RPMI7951 (cell line): ENCODE data around the gene RBFOX2. TPM values are rescaled to one million over a fixed set of nuclear protein-coding genes. Genes with fewer than 3 reads are reported as not detected.

Experiments used
- DNase-seq: peaks from one replicate; pipeline ENCODE4 v3.0.0-alpha.2; 2012; ENCODE audit warnings: low read depth
- total RNA-seq: library from RNA; depleted of rRNA; stranded (reverse); fragments of >200 nt; shearing (Covaris generic); gene quantifications from 2 replicates; pipeline ENCODE4 v1.2.3, GENCODE V29; 2014

Gene RBFOX2
- total RNA-seq, 1 experiment from 2014 or later: 96.2 TPM

DNA sequence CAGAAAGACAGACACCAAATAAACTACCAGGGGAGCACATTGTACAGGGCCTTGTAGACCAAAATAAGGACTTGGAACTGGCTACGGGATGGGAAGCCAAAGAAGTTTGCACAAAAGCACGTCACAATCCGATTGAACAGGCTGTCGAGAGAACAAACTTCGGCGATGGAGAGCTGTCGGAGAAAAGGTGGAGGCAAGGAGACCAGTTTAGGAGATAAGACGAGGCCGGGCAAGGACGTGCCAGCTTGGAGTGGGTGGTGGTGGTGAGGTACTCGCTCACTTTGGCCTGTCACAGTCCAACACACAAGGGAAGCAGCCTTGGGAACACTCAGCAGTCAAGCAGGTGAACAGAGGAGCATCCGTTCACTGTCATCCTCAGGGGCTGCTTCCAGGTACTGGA is 291.9 kb downstream of the RBFOX2 start:
- no peak for DNase-seq

DNA sequence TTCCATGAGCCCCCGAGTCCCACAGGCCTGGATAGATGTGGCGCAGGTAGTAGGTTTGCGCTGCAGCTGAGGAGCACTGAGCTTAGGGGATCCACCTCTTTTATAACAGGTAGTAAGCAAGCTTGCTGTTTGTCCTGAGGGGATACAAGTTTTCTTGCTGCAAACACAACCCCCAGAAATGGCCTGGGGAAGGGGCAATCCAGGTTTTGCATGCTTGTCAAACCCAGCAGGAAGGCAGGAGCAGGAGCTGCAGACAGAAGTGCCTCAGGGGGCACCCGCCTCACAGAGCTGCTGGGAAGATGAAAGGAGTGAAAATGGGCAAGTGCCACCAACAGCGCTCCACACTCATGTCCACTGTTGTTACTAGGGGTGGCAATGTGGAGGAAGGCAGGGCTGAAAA is 292.5 kb downstream of the RBFOX2 start:
- no peak for DNase-seq

DNA sequence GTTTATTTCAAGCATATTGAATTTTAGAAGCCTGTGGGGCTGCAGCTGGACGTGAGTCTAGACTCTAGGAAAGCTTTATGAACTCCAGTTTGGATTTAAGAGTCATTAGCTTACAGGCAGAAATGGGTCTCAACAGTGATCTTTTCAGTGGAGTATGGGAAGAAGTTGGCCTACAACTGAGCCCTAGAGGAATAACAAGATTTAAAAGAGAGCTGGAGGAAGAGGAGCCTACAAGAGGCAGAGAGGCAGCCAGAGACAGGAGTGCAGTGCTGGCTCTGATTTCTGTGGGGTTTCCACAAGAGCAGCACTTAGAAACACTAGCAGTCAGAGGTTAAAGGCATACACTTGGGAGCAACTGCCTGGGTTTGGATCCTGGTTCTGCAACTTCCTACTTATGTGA is 293.1 kb downstream of the RBFOX2 start:
- DNase-seq: no peak

DNA sequence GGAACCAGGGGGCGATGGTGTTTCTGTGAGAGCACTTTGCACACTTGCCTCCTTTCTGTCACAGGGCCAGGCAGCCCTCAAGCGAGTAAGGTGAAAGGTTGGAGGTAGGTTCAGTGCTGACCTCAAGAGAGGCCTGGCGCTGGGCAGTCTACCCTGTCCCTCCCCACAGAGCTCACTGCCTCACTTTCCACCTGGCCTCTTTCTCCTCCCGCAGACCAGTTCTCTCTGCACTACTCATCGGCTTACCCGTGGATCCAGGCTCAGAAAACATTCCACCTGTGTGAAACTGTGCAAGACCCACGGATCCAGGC is 294.2 kb downstream of the RBFOX2 start:
- DNase-seq: no peak

DNA sequence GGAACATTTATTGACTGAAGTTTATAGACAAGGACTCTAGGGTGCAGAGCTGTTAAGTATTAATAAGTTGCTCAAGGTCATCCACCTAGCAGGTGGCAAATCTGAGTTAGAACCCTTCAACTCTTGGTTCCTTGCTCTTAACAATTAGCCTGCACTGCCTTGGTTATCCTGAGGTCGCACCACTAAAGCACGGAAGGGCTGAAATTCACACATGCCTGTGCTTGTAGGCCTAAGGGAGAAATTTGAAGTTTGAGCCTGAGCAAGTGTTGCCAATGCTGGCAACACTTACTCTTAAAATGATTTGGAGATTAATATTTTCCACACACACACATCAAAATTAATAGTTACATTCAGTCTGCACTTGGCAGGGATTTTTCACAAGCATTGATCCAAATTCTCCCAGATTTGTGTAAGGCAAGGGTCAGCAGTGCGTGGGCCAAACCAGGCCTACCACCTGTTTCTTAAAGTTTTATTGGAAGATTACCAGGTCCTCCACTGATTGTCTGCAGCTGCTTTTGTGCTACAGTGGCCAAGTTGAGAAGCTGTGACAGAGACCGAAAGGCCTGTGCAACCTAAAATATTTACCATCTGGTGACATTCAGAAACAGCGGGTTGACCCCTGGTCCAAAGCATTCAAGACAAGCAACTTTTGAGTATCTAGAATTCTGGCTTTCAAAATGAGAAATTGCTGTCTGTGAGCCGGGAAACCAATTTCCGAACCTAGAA is 294.7 kb downstream of the RBFOX2 start:
- DNase-seq: no peak

DNA sequence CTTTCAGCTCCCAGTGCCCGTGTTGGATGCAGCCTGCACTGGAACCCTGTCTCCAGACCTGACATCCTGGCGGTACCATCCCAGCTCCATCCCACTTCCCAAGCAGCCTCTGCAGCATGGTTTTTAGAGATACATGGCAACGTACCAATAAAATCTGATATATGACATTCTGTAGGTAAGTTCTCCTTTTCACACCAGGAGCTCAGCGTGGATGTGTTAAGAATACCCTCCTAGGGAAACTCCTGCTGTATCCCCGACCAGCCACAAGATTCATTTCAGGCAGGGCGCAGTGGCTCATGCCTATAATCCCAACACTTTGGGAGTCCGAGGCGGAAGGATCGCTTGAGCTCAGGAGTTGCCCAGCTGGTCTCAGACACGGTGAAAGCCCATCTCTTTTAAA is 295.6 kb downstream of the RBFOX2 start:
- DNase-seq: no peak

DNA sequence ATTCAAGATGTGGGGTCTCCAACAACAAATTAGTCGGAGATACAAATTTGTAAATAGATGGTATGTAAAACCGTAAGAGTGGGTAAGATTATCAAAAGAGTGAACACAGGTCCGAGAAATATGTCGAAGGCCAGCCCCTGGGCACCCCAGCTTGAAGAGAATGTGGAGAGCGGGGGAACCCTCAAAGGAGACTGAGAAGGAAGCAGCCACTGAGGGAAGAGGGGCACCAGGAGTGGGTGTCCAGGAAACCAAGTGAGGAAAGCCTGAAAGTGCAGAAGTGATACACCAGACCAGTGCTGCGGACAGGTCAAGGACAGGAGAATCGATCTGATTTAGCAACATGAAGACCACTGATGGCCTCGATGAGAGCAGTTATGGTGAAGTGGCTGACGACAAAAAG is 296.5 kb downstream of the RBFOX2 start:
- no peak for DNase-seq

DNA sequence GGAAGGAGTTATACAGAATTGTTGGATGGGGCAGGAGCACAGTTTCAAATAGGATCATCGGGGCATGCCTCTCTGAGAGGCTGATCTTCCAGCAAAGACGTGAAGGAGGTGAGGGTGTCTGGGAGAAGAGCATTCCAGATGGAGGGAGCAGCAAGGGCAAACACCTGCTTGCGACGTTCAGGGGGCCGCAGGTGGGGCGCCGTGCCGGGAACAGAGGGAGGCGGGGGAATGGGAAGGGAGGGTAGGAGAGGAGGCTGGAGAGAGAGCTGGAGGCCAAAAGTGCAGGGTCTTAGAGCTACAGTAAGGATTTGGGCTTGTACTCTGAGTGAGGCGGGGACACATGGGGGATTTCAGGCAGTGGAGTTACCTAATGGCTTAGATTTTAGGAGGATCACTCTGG is 297.3 kb downstream of the RBFOX2 start:
- no peak for DNase-seq

DNA sequence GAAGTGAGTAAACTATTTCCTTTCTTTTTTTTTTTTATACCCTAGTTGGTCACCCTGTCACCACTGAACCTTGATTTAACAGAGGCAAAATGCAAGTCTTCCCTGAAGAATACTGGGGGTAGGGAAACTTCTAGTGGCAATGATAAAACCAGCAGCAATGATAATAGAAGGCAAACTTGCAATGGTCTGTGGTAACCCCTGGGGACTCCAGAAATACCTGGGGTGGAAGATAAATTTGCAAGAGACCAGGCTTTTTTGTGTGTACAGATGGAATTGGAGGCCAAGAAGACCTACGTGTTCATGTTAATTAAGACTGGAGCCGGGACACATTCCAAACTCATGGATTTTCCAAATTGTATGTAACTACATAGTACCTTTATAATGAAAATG is 299.3 kb downstream of the RBFOX2 start:
- no peak for DNase-seq

DNA sequence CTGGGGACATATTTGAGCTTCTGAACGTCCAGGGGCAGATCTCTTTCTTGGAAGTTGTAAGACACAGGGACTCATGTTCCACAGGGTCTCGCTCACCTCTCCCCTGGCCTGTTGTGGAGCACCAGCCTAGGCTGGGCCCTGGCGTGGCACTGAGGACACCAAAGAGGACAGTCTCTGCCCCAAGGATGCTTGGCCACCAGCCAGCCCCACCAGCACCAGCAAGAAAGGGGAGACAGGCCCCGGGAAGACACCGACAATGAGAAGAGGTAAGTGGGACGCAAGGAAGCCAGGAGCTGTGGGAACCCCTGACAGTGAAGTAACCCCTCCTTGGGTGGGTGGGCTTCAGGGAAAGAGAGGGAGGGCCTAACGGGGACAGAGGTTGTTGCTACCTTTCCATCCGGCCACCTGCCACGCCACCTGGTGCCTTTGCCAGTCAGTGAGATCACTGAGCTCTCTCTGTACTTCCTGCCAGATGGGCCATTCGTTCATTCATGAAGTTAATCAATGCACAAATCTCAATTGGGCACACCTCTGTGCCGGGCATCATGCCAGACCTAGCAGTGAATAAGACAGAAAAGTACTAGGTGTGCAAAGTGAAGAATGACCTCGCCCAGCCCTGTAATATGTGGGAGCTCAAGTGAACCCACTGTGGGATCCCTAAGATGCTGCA is 299.9 kb downstream of the RBFOX2 start:
- DNase-seq: no peak

DNA sequence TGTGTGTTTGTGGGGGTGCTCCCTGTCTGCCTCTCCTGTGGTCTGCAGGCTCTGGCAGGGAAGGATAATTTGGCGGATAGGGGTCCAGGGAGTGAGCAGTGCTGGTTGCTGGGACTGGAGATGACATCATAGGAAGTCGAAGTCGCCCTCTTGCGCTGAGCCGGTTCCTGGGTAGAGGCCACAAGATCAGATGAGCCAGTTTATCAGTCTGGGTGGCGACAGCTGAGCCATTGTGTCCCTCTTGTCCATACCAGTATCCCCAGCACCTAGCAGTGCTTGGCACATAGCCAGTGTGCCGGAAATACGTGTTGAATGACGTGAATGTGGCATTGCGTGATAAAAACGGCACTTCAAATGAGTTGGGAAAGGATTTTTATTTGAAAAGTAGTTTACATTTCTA is 301.2 kb downstream of the RBFOX2 start:
- DNase-seq: peak; percentile 32

DNA sequence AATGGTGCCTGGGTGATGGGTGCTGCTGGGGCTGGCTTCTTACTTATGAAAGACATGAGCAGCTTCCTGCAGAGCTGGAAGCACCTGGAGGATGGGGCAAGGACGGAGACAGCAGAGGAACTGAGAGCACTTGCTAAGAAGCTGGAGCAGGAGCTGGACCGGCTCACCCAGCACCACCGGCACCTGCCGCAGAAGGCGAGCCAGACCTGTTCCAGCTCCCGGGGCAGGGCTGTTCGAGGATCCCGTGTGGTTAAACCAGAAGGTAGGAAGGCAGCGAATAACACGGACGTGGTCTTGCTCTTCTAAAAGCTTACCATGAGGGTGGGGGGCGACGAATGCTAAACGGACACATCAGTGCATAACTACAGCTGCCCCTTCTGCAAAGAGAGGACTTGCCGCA is 301.7 kb downstream of the RBFOX2 start:
- no peak for DNase-seq

DNA sequence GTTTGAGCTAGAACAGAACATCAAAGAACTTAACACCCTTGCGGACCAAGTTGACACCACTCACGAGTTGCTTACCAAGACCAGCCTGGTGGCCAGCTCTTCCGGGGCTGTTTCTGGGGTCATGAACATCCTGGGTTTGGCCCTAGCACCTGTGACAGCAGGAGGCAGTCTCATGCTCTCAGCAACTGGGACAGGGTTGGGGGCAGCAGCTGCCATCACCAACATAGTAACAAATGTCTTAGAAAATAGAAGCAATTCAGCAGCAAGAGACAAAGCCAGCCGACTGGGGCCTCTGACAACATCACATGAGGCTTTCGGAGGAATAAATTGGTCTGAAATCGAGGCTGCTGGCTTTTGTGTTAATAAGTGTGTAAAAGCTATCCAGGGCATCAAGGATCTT is 302.2 kb downstream of the RBFOX2 start:
- DNase-seq: no peak

DNA sequence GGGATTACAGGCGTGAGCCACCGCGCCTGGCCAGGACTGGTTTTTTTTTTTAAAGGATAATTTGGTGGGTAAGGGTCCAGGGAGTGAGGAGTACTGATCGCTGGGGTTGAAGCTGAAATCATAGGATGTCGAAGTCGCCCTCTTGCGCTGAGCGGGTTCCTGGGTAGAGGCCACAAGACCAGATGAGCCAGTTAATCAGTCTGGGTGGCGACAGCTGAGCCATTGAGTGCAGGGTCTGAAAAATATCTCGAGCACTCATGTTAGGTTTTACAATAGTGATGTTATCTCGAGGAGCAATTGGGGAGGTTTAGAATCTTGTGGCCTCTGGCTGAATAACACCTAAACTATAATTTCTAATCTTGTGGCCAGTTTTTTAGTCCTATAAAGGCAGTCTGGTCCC is 303.1 kb downstream of the RBFOX2 start:
- DNase-seq: no peak

DNA sequence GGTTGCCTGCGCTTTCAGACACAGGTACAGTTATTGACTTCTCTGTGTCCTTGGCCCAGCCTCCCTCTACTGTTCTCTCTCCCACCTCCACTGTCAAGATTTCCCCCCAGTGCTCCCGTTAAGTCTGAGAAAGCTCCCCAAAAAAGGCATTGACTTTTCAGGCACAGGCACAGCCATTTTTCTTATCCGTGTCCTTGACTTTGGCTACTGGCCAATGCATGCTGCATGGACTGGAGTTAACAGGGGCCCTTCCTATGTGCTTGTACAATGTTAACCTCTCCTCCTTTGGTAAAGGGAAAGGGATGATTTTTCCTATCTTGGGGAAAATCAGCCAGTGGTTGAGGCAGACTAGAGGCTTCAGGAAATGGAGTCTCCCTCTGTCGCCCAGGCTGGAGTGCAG is 306.7 kb downstream of the RBFOX2 start:
- DNase-seq: no peak

DNA sequence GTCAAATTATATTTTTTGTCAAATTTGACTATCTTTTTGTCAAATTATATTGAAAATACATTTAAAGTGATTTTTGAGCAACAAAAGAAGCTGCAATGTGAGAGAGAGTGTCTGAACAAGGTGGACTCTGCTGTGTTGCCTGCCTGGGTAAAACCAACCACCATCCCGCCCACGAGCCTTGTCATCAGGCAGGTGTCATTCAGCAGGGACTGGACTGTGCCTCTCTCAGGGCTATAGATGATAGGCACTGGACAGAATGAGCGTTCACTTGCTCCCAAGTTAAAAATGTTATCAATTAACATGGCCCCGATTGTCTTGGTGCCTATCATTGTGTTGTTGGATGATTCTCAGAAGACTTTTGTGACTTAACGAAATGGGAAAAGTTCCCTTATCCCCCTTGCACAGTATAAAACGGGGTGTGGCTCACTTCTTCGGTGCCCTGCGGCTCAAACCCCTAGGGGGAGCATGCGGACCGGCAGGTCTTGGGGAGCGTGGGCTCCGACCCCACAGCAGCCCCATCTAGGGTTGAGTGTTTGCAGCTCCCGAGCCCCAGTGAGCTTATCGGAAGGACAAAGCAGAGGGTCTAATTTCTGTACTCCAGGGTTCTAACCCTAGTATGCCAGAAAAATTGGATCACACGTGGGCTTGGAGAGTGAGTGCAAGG is 309.3 kb downstream of the RBFOX2 start:
- no peak for DNase-seq

DNA sequence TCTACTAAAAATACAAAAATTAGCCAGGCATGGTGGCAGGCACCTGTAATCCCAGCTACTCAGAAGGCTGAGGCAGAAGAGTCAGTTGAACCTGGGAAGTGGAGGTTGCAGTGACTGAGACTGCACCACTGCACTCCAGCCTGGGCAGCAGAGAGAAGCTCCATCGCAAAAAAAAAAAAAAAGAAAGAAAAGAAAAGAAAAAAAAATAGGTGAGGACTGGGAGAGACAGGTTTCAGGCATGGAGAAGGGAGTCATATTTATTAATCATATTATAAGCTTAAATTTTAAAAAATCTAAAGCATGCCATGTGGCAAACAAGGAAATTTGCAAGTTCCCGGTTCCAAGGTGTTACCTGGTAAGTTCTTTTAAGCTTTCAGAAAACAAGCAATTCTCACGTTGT is 311.1 kb downstream of the RBFOX2 start, which contains the start of gene APOL5:
Gene APOL5, plus strand, starts transcription at position 301 of the 400 bp plus-strand sequence. Its CDS starts 0 bp downstream, at position 301.
- no peak for DNase-seq

DNA sequence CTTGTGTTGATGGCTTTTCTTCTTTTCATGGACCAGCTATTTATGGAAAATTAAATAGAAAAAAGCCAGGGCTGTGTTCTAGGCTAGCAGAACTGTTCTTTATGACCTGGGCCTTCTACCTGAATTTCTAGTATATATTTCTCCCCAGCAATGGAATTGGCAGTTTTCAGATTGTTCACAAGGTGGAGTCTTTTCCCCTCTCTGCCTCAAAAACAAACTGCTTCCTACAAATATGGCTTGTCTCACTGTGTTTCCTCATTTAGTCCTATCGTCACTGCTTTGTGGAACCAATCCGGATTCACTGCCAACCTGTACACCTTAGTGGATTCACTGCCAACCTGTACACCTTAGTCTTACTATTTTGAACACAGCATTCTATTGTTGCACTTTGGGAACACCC is 316.0 kb downstream of the RBFOX2 start:
- no peak for DNase-seq

DNA sequence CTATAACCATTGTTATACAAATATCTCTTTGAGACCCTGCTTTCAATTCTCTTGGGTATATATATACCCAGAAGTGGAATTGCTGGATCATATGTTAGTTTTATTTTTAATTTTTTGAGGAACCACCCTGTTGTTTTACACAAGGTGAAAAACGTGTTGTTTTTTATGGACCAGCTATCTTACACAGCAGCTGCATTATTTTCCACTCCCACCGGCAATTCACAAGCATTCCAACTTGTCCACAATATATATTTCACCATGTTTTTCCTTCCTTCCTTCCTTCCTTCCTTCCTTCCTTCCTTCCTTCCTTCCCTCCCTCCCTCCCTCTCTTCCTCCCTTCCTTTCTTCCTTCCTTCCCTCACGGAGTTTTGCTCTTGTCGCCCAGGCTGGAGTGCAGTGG is 317.3 kb downstream of the RBFOX2 start:
- DNase-seq: no peak

DNA sequence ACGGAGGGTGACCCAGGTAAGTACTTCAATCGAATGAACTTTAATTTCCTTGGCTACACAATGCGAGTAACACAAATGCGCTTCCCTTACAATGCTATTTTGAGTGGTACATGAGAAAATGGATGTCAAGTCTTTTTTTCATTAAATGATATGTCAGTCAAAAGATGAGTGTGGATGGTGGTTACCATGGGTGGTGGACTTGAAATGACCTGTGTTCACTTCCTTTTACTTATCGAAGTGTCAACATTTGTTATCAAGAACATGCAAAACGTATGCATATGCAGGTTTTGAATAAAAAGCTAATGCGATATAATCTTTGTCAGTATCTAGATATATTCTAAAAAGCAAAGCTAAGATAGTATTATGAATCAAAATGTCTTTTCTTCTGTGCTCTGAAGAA is 319.7 kb downstream of the RBFOX2 start:
- no peak for DNase-seq

DNA sequence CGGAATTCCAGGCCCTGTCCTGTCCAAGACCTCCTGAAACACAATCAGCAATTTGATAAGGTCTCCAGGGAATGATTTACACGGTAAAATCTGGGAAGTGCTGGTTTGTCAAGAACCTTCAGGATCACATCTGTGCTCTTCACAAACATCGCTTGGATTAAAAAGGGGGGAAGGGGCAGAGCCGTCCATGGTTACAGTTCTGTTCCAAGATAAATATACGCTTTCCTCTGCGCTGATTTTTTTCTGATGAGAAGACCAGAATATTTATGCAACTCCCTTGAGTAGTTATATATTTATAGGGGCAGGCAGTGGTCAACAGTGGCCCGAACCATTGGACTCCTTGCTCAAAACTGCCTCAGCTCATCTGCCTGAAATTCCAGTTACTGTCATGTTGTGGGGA is 320.2 kb downstream of the RBFOX2 start:
- DNase-seq: no peak

DNA sequence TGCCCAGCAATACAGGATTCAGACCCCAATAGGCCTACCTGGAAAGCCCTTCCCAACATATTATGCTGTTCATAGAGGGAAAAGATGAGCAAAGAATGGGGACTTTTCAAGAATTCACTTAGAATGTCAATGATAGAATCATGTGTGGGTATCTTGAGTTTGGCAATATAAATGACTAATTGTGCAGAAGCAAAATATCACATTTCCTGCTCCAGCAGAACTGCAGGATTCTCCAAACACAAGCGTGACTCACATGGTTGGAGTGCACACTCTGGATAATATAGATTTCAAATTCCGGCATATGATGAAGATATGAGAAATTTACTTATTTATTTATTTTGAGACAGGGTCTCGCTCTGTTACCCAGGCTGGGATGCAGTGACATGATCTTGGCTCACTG is 323.5 kb downstream of the RBFOX2 start:
- peak; percentile 64 for DNase-seq

DNA sequence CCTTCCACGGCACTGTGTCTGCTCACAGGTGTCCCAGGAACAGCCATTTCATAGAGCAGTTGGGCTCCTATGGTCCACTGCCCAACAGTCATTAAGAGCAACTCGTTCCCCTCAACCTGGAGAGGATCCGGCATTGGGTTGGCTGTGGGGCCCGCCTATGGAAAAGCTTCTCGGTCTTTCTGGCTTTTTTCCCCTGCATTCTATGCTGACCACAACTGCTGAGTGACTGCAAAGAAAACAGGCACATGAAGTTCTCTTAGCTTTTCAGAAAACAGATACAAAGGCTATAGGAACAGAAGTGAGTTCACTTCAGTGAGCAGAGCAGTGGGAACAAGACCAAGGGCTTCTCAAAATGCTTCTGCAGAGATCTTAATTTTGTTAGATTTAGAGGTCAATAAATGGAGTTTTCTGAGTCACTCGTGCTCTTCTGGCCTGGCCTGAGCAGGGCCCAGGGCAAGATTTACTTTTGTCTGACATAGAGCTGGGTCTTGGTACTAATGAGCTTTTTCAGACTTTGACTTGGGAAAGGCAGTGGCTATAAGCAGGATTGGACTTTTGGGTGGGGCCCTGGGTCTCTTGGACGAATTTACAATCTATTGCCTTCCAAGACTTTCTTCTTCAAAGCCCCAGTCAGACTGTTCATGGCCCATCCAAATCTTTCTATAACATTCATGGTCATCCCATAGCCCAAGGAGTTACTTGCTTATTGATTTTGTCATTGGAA is 324.6 kb downstream of the RBFOX2 start:
- DNase-seq: no peak
